HG03378 (cell line): ENCODE measurements around the gene COL4A5.

Experiments used
- ATAC-seq: cut with Tn5 transposase; IDR thresholded peaks from one replicate; pipeline ENCODE4 v1.9.1; 2021; ENCODE audit warnings: mild to moderate bottlenecking, moderate library complexity; ENCODE audit not compliant: unreplicated experiment

COL4A5 gene

DNA sequence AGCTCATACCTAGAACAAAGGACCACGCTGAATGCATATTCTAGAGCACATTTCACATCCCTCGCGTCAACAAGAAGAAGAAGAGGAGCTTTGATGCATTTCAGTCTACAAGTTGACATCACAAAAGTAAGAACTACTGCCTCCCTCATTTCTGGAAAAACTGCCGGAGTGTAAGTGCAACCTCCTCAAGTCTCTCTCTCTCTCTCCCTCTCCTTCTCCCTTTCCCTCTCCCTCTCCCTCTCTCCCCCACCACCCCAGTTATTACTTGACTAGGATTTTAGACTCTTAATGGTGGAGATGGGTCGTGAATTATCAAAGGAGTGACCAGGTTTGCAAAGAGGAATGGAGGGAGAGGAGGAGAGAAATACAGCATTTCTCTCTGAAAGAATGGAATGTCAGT is 298.1 kb downstream of the COL4A5 start:
- ATAC-seq: no peak

DNA sequence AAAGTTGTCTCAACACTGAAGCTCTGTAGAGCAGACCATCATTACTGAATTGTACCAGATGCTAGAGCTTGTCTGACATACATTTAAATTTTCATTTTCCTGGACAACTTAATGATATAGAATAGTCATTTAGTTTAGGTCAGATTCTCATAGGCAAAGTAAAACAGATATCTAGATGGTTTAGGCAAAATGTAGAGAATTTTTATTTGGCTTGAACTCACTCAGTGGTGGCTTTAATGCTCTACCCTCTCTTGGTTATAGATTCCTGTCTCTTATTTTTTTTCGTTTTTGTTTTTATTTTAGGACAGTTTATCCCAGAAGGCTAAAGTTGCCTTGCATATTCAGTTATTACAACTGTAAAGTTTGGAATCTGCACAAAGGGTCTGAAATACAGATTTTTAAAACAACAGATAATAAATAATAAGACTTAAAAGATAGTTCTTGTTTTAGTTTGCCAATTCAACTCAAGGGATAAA is 300.7 kb downstream of the COL4A5 start:
- no peak for ATAC-seq
